NCI-H524 treated with DMSO at 0.1 percent for 48 hours (cell line): Measurements from ENCODE around the gene RDX.
"Not testable (repeated sequence)": the region's sequence is repeated elsewhere in the genome, so short reads cannot be mapped to it uniquely, and the experiment has no call there.

Source experiments
- DNase-seq: peaks from one replicate; lab custom pipeline; 2025; lab: John Stamatoyannopoulos, UW

Gene RDX

GRCh38 chr11:110305169-110306018 is 9.0 kb upstream of the RDX start:
- DNase-seq, result no peak

- DNase-seq, result no peak
These were observed 7.0 kb upstream of the RDX start for GRCh38 chr11:110303414-110303826.

GRCh38 chr11:110301577-110301976 is 5.2 kb upstream of the RDX start:
- DNase-seq, result no peak

- DNase-seq, result no peak
These were observed 4.6 kb upstream of the RDX start for GRCh38 chr11:110301032-110301431.

GRCh38 chr11:110299006-110299785 is 2.8 kb upstream of the RDX start:
- no peak for DNase-seq

GRCh38 chr11:110298301-110298765 is 1.9 kb upstream of the RDX start:
- DNase-seq, result no peak

GRCh38 chr11:110297726-110298300 is 1.4 kb upstream of the RDX start:
- no peak for DNase-seq

- DNase-seq, result no peak
These were observed 787 bp upstream of the RDX start for GRCh38 chr11:110297076-110297725.

GRCh38 chr11:110295531-110296225 is 736 bp downstream of the RDX start:
- no peak for DNase-seq

GRCh38 chr11:110295086-110295485 is 1.3 kb downstream of the RDX start:
- DNase-seq, result no peak

GRCh38 chr11:110294509-110294908 is 1.9 kb downstream of the RDX start:
- no peak for DNase-seq

- DNase-seq, result no peak
These were observed 3.0 kb downstream of the RDX start for GRCh38 chr11:110293389-110293788.

- DNase-seq, result not testable (repeated sequence)
These were observed 4.3 kb downstream of the RDX start for GRCh38 chr11:110292146-110292545.

GRCh38 chr11:110290591-110291334 is 5.7 kb downstream of the RDX start:
- no peak for DNase-seq

GRCh38 chr11:110289472-110289871 is 6.9 kb downstream of the RDX start:
- no peak for DNase-seq

- no peak for DNase-seq
These were observed 8.9 kb downstream of the RDX start for GRCh38 chr11:110287537-110287936.

GRCh38 chr11:110286298-110287040 is 9.9 kb downstream of the RDX start:
- no peak for DNase-seq

GRCh38 chr11:110283862-110284261 is 12.6 kb downstream of the RDX start:
- DNase-seq, result no peak

- not testable (repeated sequence) for DNase-seq
These were observed 15.8 kb downstream of the RDX start for GRCh38 chr11:110280595-110280994.

- no peak for DNase-seq
These were observed 16.5 kb downstream of the RDX start for GRCh38 chr11:110279881-110280280.
